CD4-positive, alpha-beta memory T cell (primary cell): ENCODE measurements around the gene ALDH7A1. TPM values are rescaled to one million over a fixed set of nuclear protein-coding genes. Genes with fewer than 3 reads are reported as not detected.

Source experiments
- CTCF ChIA-PET: fragments of 350-600 bp; sonication (Branson Sonifier 250); formaldehyde crosslinking; loops from one replicate; lab custom pipeline; 2021; ENCODE audit warnings: inconsistent platforms; ENCODE audit not compliant: partially characterized antibody; lab: Charles Lee
- POLR2A ChIA-PET: fragments of 350-600 bp; sonication (Branson Sonifier 250); formaldehyde crosslinking; loops from one replicate; lab custom pipeline; 2021; ENCODE audit not compliant: partially characterized antibody; lab: Charles Lee
- DNase-seq, 5 donors: peaks; one replicate each; pipeline versions ENCODE4 v3.0.0 to v3.0.0-alpha.2; 2020 to 2022; ENCODE audit warnings: mixed read lengths in 1 of 5
- H3K27ac ChIP-seq: one replicate; pipeline ENCODE4 v1.7.0; 2013; ENCODE audit warnings: low read depth, low read length
- H3K27me3 ChIP-seq: 2 replicates; pipeline ENCODE4 v1.7.0; 2013; ENCODE audit warnings: mild to moderate bottlenecking, low read length, moderate library complexity; ENCODE audit not compliant: insufficient read depth
- H3K36me3 ChIP-seq: 2 replicates; pipeline ENCODE4 v1.7.0; 2013; ENCODE audit warnings: mild to moderate bottlenecking, low read length, moderate library complexity; ENCODE audit not compliant: insufficient read depth
- H3K4me1 ChIP-seq: 2 replicates; pipeline ENCODE4 v1.7.0; 2013; ENCODE audit warnings: mild to moderate bottlenecking, low read length, moderate library complexity; ENCODE audit not compliant: insufficient read depth
- H3K4me3 ChIP-seq, 2 donors: one replicate each; pipeline ENCODE4 v1.7.0; 2013; ENCODE audit warnings: low read length in 2 of 2, mild to moderate bottlenecking in 1 of 2
- H3K9me3 ChIP-seq, 2 donors: one replicate each; pipeline ENCODE4 v1.7.0; 2013; ENCODE audit warnings: low read length in 2 of 2, control low read depth in 1 of 2; ENCODE audit not compliant: control insufficient read depth in 1 of 2
- H3K27ac Mint-ChIP-seq, 7 donors: one replicate each; pipeline ENCODE4 v1.8.0; 2020 to 2021; ENCODE audit warnings: mixed read lengths in 7 of 7, mild to moderate bottlenecking in 6 of 7, inconsistent platforms in 3 of 7, moderate library complexity in 3 of 7
- H3K27me3 Mint-ChIP-seq, 2 donors: one replicate each; pipeline ENCODE4 v1.8.0; 2020 to 2021; ENCODE audit warnings: mixed read lengths in 2 of 2
- H3K36me3 Mint-ChIP-seq, 2 donors: one replicate each; pipeline ENCODE4 v1.8.0; 2020 to 2021; ENCODE audit warnings: mixed read lengths in 2 of 2, inconsistent platforms in 1 of 2, mild to moderate bottlenecking in 1 of 2
- H3K4me1 Mint-ChIP-seq, 4 donors: one replicate each; pipeline ENCODE4 v1.8.0; 2020 to 2021; ENCODE audit warnings: mixed read lengths in 4 of 4, mild to moderate bottlenecking in 1 of 4
- H3K4me3 Mint-ChIP-seq, 8 donors: one replicate each; pipeline ENCODE4 v1.8.0; 2020 to 2021; ENCODE audit warnings: mixed read lengths in 8 of 8, mild to moderate bottlenecking in 7 of 8, moderate library complexity in 6 of 8, inconsistent platforms in 3 of 8
- H3K9me3 Mint-ChIP-seq, 8 donors: one replicate each; pipeline ENCODE4 v1.8.0; 2020 to 2021; ENCODE audit warnings: mixed read lengths in 8 of 8, mild to moderate bottlenecking in 5 of 8, inconsistent platforms in 3 of 8, moderate library complexity in 1 of 8
- intact Hi-C: fragments of 100-400 bp; cut with micrococcal nuclease; formaldehyde crosslinking; loops from one replicate; pipeline ENCODE4 v1.15.1; 2023
- polyA plus RNA-seq, 2 donors: library from polyadenylated mRNA; unstranded; fragments of 300-500 nt; fragmentation: Illumina TruSeq; gene quantifications; one replicate each; pipeline ENCODE4 v1.2.3, GENCODE V29; 2021
- total RNA-seq, 2 experiments: library from RNA; stranded (reverse); gene quantifications; one replicate each; pipeline ENCODE4 v1.2.3, GENCODE V29; 2021

ALDH7A1 gene
- total and polyA plus RNA-seq, 4 experiments from 2014 or later = 1.3 to 4.8 (median 1.8) TPM

DNA sequence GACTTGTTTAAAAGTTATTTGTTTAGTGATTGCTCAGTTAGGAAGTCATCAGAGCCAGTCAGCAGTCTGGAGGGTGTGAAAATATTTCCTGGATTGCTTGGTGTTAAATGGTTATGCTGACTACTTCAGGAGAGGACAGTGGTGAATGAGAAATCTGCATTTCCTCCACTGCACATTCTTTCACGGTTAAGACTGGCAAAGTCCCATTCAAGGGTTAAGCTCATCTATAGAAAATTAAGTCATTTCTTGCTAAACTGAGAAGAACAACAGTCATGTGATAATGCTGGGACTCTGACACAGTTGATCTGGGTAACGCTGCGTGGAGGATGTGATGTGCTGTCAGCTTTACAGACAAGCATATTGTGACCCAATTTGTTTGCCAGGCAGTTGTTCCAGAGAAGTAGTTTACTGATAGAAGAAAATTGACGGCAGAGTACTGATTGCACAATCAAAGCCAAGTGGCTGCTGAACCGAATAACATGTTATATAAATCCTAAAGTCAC is 91.4 kb downstream of the ALDH7A1 start:
- H3K9me3 Mint-ChIP-seq = no peaks in the 10 kb centered on the region
- ChIA-PET POLR2A (no interaction called here), CTCF (interaction anchor here (1.0 to 1.5 kb wide), 4 partner anchors 9 to 165 kb away, joined by 3 to 7 read pairs (median 4); no protein-coding TSS in a partner anchor)
- Histone ChIP-seq H3K4me1 (peaks cover 18% of the 10 kb centered on the region), H3K9me3 (no peaks in the 10 kb centered on the region), H3K27me3 (no peaks in the 10 kb centered on the region), H3K4me3 (no peak overlapping the region), H3K27ac (no peak overlapping the region), H3K36me3 (no peaks in the 10 kb centered on the region)
- intact Hi-C loops = no loop called here
- H3K27ac Mint-ChIP-seq = peak overlapping the region in 6 of 7 donors; percentile 7 to 81 (median 30)
- H3K36me3 Mint-ChIP-seq = no peaks in the 10 kb centered on the region
- peak overlapping the region in 1 of 8 donors; percentile 13 for H3K4me3 Mint-ChIP-seq
- no peaks in the 10 kb centered on the region for H3K27me3 Mint-ChIP-seq
- peaks cover 23 to 33% (median 30%) of the 10 kb centered on the region in 4 donors for H3K4me1 Mint-ChIP-seq
- peak; percentile 21 to 50 (median 32) for DNase-seq

DNA sequence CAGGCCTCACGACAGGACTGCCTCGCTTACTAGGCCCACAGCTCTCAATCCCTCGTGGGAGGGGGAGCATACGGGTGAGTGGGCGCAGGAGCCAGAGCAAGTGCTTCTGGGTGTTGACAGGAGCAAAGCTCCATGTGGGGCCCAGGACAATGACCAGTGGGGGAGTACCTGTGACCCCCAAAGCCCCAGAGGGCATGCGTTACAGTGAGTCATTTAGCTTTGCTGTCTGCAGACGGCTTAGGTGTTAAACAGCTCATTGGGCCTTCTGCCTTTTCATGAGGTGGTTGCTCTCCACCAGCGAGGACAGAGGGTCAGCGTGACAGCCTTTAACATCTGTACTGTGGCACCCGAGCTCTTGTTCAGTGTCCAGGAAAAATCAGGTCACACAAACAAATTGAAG is 93.6 kb downstream of the ALDH7A1 start:
- H3K27ac ChIP-seq = no peak overlapping the region
- no peaks in the 10 kb centered on the region for H3K27me3 Mint-ChIP-seq
- no peak overlapping the region for H3K4me3 Mint-ChIP-seq
- POLR2A ChIA-PET = no interaction called here
- DNase-seq = no peak
- no peaks in the 10 kb centered on the region for H3K27me3 ChIP-seq
- peaks cover 7% of the 10 kb centered on the region for H3K4me1 ChIP-seq
- CTCF ChIA-PET = interaction anchor here (1.1 to 4.1 kb wide), 14 partner anchors 11 to 163 kb away, joined by 3 to 69 read pairs (median 20); partner anchors contain the start of gene GRAMD2B
- no peaks in the 10 kb centered on the region for H3K36me3 ChIP-seq
- intact Hi-C loops = no loop called here
- H3K27ac Mint-ChIP-seq = no peak overlapping the region
- no peak overlapping the region for H3K4me3 ChIP-seq
- no peaks in the 10 kb centered on the region for H3K9me3 Mint-ChIP-seq
- no peaks in the 10 kb centered on the region for H3K36me3 Mint-ChIP-seq
- H3K9me3 ChIP-seq = no peaks in the 10 kb centered on the region
- peaks cover 14 to 22% (median 16%) of the 10 kb centered on the region in 4 donors for H3K4me1 Mint-ChIP-seq

GRCh38 chr5:126499853-126500342 is 95.1 kb downstream of the ALDH7A1 start:
- POLR2A ChIA-PET = interaction anchor here (0.6 to 1.6 kb wide), 3 partner anchors 9 to 76 kb away, joined by 3 to 7 read pairs (median 4); no protein-coding TSS in a partner anchor
- Histone ChIP-seq H3K4me3 (no peak overlapping the region), H3K36me3 (no peaks in the 10 kb centered on the region), H3K27me3 (no peaks in the 10 kb centered on the region), H3K4me1 (peaks cover 7% of the 10 kb centered on the region), H3K27ac (no peak overlapping the region), H3K9me3 (no peaks in the 10 kb centered on the region)
- H3K27me3 Mint-ChIP-seq = no peaks in the 10 kb centered on the region
- no peaks in the 10 kb centered on the region for H3K36me3 Mint-ChIP-seq
- H3K9me3 Mint-ChIP-seq = no peaks in the 10 kb centered on the region
- H3K4me1 Mint-ChIP-seq = peaks cover 14 to 22% (median 16%) of the 10 kb centered on the region in 4 donors
- peak in 4 of 5 donors; percentile 60 to 64 (median 62) for DNase-seq
- no peak overlapping the region for H3K4me3 Mint-ChIP-seq
- H3K27ac Mint-ChIP-seq = peak overlapping the region in 6 of 7 donors; percentile 17 to 84 (median 50)
- CTCF ChIA-PET = interaction anchor here (0.7 to 4.1 kb wide), 43 partner anchors 9 to 161 kb away, joined by 3 to 69 read pairs (median 5); partner anchors contain the start of genes GRAMD2B and PHAX
- intact Hi-C loops = loop anchor here (1.0 kb wide), 4 partner anchors 39 to 161 kb away; partner anchors contain the start of gene GRAMD2B

DNA sequence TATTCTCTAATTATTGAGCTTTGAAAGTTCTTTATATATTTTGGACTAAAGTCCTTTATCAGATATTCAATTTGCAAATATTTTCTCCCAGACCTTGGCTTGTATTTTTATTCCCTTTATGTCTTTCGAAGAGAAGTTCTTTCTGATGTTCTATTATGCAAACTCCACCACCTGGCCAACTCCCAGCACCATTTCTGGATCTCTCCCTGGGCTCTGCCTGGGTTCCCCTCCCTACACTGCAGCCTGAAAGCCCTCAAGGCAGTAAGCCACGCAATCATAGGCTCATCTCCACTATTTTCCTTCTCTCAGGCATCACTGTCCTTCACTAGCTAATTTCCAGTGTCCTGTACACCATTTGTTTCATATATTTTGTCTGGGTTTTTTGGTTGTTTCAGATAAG is 95.7 kb downstream of the ALDH7A1 start:
- intact Hi-C loops = no loop called here
- Histone ChIP-seq H3K27me3 (no peaks in the 10 kb centered on the region), H3K4me1 (peaks cover 7% of the 10 kb centered on the region), H3K4me3 (no peak overlapping the region), H3K9me3 (no peaks in the 10 kb centered on the region), H3K27ac (no peak overlapping the region), H3K36me3 (no peaks in the 10 kb centered on the region)
- no peaks in the 10 kb centered on the region for H3K36me3 Mint-ChIP-seq
- no peak for DNase-seq
- no peak overlapping the region for H3K4me3 Mint-ChIP-seq
- ChIA-PET POLR2A (no interaction called here), CTCF (interaction anchor here (0.7 to 4.1 kb wide), 31 partner anchors 9 to 161 kb away, joined by 3 to 69 read pairs (median 7); partner anchors contain the start of genes GRAMD2B and PHAX)
- H3K4me1 Mint-ChIP-seq = peaks cover 14 to 20% (median 16%) of the 10 kb centered on the region in 4 donors
- H3K9me3 Mint-ChIP-seq = no peaks in the 10 kb centered on the region
- H3K27ac Mint-ChIP-seq = peak overlapping the region in 2 of 7 donors; percentile 75 to 84
- no peaks in the 10 kb centered on the region for H3K27me3 Mint-ChIP-seq

DNA sequence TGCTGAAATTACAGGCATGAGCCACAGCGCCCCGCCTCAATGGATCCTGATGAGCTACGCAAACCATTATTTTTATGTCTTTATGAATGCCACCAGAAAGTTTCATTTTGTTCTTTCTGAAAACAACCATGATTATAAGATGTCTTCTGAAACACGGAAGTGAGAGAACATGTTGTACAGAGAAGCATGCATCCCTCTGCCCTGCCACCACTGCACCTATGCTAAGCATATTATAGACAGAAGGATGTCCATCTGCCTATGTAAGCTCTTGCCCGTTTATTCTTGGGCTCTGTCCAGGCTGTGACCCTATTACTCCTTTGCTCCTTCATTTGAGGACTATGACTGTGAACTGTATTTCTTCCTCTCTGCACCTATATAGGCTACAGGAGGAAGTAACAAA is 97.5 kb downstream of the ALDH7A1 start:
- intact Hi-C loops = no loop called here
- H3K4me1 Mint-ChIP-seq = peaks cover 9 to 13% (median 10%) of the 10 kb centered on the region in 4 donors
- CTCF ChIA-PET = interaction anchor here (1.4 kb wide), 2 partner anchors 146 to 157 kb away, joined by 4 read pairs; no protein-coding TSS in a partner anchor

GRCh38 chr5:126494393-126494792 is 100.6 kb downstream of the ALDH7A1 start:
- Mint-ChIP-seq H3K27ac (no peak overlapping the region), H3K27me3 (no peaks in the 10 kb centered on the region), H3K4me1 (peaks cover under 1 to 2% (median under 1%) of the 10 kb centered on the region in 4 donors), H3K4me3 (no peak overlapping the region), H3K9me3 (no peaks in the 10 kb centered on the region), H3K36me3 (peaks cover 6 to 14% of the 10 kb centered on the region in 2 donors)
- H3K27me3 ChIP-seq = no peaks in the 10 kb centered on the region
- DNase-seq = no peak
- intact Hi-C loops = no loop called here
- ChIA-PET CTCF (interaction anchor here (1.6 kb wide), 1 partner anchor 10 kb away, joined by 3 read pairs; no protein-coding TSS in a partner anchor), POLR2A (no interaction called here)
- H3K9me3 ChIP-seq = no peaks in the 10 kb centered on the region
- H3K36me3 ChIP-seq = no peaks in the 10 kb centered on the region
- H3K4me3 ChIP-seq = no peak overlapping the region
- H3K27ac ChIP-seq = no peak overlapping the region
- no peaks in the 10 kb centered on the region for H3K4me1 ChIP-seq

More for the DNA sequence above, 97.5 kb downstream of the ALDH7A1 start:
- Histone ChIP-seq H3K27ac (no peak overlapping the region), H3K4me3 (no peak overlapping the region), H3K9me3 (no peaks in the 10 kb centered on the region), H3K36me3 (no peaks in the 10 kb centered on the region), H3K4me1 (peaks cover 7% of the 10 kb centered on the region), H3K27me3 (no peaks in the 10 kb centered on the region)
- Mint-ChIP-seq H3K4me3 (no peak overlapping the region), H3K27me3 (no peaks in the 10 kb centered on the region), H3K27ac (peak overlapping the region in 2 of 7 donors; percentile 49 to 79), H3K36me3 (peaks cover 5 to 6% of the 10 kb centered on the region in 2 donors), H3K9me3 (no peaks in the 10 kb centered on the region)
- DNase-seq = no peak
- POLR2A ChIA-PET = no interaction called here

- peaks cover 4% of the 10 kb centered on the region for H3K36me3 ChIP-seq
- no peaks in the 10 kb centered on the region for H3K9me3 ChIP-seq
- CTCF ChIA-PET = interaction anchor here (1.9 kb wide), 1 partner anchor 11 kb away, joined by 4 read pairs; no protein-coding TSS in a partner anchor
- Mint-ChIP-seq H3K27me3 (no peaks in the 10 kb centered on the region), H3K9me3 (peaks cover 0 to 2% (median 0%) of the 10 kb centered on the region in 8 donors), H3K4me3 (no peak overlapping the region), H3K36me3 (peaks cover 6 to 25% of the 10 kb centered on the region in 2 donors), H3K27ac (peak overlapping the region in 1 of 7 donors; percentile 70), H3K4me1 (no peaks in the 10 kb centered on the region)
- intact Hi-C loops = loop anchor here (1.0 kb wide), 1 partner anchor 139 kb away; no protein-coding TSS in a partner anchor
- no peak for DNase-seq
- POLR2A ChIA-PET = interaction anchor here (0.6 kb wide), 1 partner anchor 46 kb away, joined by 4 read pairs; no protein-coding TSS in a partner anchor
- no peaks in the 10 kb centered on the region for H3K4me1 ChIP-seq
- no peak overlapping the region for H3K27ac ChIP-seq
- H3K4me3 ChIP-seq = no peak overlapping the region
- H3K27me3 ChIP-seq = no peaks in the 10 kb centered on the region
Observed at GRCh38 chr5:126492939-126493338, 102.1 kb downstream of the ALDH7A1 start.
